ENCODE measurements around the gene MSANTD3.

The MSANTD3 gene

DNA sequence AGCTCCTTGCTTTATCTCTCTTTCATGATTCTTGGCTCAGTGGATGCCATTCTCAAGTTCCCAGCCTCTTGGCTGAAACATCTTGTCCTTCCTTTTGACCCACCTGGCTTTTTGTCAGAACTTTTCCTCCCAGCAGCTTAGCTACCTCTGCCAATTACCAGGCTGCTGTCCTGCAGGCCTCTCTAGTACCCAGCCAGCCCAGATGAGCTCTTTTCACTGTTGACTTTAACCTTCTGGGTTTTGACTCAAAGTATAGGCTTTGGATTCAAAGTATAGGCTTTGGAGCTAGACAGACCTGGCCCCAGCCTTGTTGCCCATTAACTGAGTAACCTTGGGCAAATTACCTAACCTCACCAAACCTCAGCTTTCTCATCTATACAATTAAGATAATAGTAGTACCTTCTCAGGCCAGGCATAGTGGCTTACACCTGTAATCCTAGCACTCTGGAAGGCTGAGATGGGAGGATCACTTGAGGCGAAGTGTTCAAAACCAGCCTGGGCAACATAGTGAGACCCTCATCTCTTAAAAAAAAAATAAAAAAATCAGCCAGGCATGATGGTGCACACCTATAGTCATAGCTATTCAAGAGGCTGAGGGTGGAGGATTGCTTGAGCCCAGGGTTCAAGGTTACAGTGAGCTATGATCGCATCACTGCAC, 39.4 kb downstream of the MSANTD3 start:
- no peak for DNase-seq (ENCODE audit: extremely low read depth, low read depth)
- TF ChIP-seq, protein P1, sequence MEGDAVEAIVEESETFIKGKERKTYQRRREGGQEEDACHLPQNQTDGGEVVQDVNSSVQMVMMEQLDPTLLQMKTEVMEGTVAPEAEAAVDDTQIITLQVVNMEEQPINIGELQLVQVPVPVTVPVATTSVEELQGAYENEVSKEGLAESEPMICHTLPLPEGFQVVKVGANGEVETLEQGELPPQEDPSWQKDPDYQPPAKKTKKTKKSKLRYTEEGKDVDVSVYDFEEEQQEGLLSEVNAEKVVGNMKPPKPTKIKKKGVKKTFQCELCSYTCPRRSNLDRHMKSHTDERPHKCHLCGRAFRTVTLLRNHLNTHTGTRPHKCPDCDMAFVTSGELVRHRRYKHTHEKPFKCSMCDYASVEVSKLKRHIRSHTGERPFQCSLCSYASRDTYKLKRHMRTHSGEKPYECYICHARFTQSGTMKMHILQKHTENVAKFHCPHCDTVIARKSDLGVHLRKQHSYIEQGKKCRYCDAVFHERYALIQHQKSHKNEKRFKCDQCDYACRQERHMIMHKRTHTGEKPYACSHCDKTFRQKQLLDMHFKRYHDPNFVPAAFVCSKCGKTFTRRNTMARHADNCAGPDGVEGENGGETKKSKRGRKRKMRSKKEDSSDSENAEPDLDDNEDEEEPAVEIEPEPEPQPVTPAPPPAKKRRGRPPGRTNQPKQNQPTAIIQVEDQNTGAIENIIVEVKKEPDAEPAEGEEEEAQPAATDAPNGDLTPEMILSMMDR (IDR thresholded peaks at IDR 0.05; ENCODE audit: low read depth, low read length, missing control alignments) = no peak
- H3K4me3 ChIP-seq (replicated peaks; ENCODE audit: low read depth, low read length) = no peak overlapping the region

DNA sequence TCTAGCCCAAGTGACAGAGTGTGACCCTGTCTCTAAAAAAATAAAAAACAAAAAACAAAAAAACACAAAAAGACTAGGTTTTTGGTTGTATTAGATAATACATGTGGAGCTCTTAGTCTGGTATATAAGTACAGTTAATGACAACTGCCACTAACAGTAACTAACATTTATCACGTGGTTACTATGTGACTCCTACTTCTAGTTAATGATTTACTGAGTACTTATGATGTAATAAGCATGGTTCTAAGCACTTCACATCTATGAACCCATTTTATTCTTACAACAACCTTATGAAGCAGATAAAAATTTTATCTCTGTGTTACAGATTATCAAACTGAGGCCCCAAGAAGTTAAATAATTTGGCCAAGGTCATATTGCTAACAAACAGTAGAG, 39.9 kb downstream of the MSANTD3 start:
- DNase-seq (ENCODE audit: extremely low read depth, low read depth) = no peak
- TF ChIP-seq, protein P1 (IDR thresholded peaks at IDR 0.05; ENCODE audit: low read depth, low read length, missing control alignments) = no peak

DNA sequence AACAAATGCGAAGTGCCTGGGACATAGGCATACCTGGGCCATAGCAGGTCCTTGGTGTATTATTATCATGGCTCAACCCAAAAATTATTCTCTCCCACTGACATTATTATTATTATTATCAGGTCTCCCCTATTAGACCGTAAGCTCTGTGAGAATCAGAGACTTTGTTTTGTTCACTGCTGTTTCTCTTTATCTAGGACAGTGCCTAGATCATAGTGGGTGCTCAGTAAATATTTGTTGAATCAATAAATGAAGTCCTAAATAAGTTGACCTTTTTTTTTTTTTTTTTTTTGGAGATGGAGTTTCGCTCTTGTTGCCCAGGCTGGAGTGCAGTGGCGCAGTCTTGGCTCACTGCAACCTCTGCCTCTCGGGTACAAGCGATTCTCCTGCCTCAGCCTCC, 41.1 kb downstream of the MSANTD3 start:
- DNase-seq (ENCODE audit: extremely low read depth, low read depth) = no peak
- no peak overlapping the region for H3K4me3 ChIP-seq (replicated peaks; ENCODE audit: low read depth, low read length)
- TF ChIP-seq, protein P1 (IDR thresholded peaks at IDR 0.05; ENCODE audit: low read depth, low read length, missing control alignments) = no peak

More for the DNA sequence above, 39.9 kb downstream of the MSANTD3 start:
- H3K4me3 ChIP-seq (replicated peaks; ENCODE audit: low read depth, low read length) = no peak overlapping the region

DNA sequence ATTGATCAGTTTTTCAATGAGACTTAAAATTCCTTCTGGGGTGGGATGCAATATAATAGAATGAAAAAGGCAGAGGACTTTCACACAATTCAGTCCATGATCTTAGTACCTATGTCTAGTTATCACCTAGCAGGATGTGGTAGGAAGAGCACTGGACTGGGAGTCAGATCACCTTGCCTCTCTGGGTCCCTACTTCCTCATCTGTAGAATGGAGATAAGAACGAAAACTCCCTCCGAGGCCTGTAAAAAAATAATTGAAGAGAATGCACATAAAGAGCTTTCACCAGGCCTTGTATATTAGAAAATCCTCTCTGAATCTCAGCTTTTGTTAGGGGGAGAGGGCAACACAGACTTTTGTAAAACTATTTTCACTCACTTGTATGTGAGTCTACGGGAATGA, 45.3 kb downstream of the MSANTD3 start:
- no peak overlapping the region; the same call in 1 of the 2 replicates for H3K4me3 ChIP-seq (replicated peaks; ENCODE audit: low read depth, low read length)
- TF ChIP-seq, protein P1 (IDR thresholded peaks at IDR 0.05; ENCODE audit: low read depth, low read length, missing control alignments) = no peak
- DNase-seq (ENCODE audit: extremely low read depth, low read depth) = no peak

DNA sequence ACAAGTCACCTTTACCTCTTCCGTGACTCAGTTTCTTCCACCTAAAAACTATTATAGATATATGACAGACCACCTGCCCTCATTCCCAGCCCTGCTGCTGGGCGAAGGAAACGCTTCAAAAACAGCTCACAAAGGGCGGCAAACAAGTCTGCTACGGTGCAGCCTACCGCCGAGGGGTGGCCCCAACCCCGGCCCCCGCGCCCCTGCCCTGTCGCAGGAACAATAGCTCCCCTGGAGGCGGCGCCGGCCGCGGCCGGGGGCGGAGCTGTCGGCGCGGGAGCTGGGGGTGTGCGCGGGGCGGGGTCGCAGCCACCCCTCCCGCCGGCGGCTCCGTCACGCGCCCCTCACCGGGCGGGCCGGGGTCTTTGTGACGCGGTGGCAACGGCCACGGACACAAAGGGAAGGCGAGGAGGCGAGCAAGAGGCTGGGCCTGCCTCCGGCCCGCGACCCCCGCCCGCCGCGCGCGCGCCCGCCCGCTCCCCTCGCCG, 45.9 kb downstream of the MSANTD3 start, which contains the start of gene TMEFF1:
TSS of gene TMEFF1 (plus strand) at position 362 of the 488 bp plus-strand sequence. CDS start 396 bp downstream, outside the sequence.
- no peak for DNase-seq (ENCODE audit: extremely low read depth, low read depth)
- peak within 1 kb of the TSS; percentile 68 for H3K4me3 ChIP-seq (replicated peaks; ENCODE audit: low read depth, low read length)
- TF ChIP-seq, protein P1 (IDR thresholded peaks at IDR 0.05; ENCODE audit: low read depth, low read length, missing control alignments) = no peak

DNA sequence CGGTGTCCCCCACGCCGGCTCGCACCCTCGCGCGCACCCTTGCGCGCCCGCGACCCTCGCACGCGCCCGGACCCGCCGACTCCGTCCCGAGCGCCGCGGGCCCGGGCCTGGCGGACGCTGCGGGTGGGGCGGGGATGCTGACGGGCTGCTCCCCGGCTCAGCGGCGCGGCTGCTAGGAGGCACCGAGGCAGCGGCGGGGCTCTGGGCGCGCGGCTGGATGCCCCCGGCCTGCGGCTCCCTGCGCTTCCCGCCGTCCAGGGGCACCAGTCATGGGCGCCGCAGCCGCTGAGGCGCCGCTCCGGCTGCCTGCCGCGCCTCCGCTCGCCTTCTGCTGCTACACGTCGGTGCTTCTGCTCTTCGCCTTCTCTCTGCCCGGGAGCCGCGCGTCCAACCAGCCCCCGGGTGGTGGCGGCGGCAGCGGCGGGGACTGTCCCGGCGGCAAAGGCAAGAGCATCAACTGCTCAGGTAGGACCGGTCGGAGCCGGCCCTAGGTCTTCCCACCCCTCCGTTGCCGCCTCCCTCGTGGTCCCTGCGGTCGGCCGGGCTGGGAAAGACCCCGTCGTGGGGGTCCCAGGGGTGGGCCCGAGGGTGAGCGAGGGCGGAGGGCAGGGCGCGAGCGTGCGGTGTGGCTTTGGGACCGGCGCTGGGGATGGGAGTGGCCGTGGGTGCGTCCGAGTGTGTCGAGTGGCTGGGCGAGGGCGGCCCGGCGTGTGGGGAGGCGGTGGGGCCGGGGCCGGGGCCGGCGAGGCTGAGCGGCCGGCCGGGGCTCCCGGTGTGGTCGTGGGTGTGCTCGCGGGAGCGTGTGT, 46.5 kb downstream of the MSANTD3 start:
- TF ChIP-seq, protein P1 (IDR thresholded peaks at IDR 0.05; ENCODE audit: low read depth, low read length, missing control alignments) = no peak
- H3K4me3 ChIP-seq (replicated peaks; ENCODE audit: low read depth, low read length) = peak overlapping the region; percentile 68
- DNase-seq (ENCODE audit: extremely low read depth, low read depth) = no peak
